ENCODE data around the gene GPATCH4. TPM values are rescaled to one million over a fixed set of nuclear protein-coding genes. Genes with fewer than 3 reads are reported as not detected.

Gene GPATCH4
- total RNA-seq, 4 donors from 2014 or later = 22.2 to 44.4 (median 29.6) TPM

- H3K36me3 ChIP-seq = no peaks in the 10 kb centered on the region
- peaks cover 9 to 95% of the 10 kb centered on the region in 2 donors for H3K27me3 ChIP-seq
- peaks cover 0 to 24% (median 22%) of the 10 kb centered on the region in 4 donors for H3K4me1 ChIP-seq
- no peak overlapping the region for H3K4me3 ChIP-seq
- H3K27ac ChIP-seq = no peak overlapping the region
- DNase-seq (ENCODE audit: low spot score in 2 of 2) = no peak
- 48 to 50% methylated on average over 4 of the region's 4 CpGs for WGBS, 2 donors
- TF ChIP-seq CTCF (IDR thresholded peaks at IDR 0.05) (peak in 1 of 5 experiments; percentile 12), POLR2A (IDR thresholded peaks at IDR 0.05) (no peak)
- no peaks in the 10 kb centered on the region for H3K9me3 ChIP-seq
These were observed 24.8 kb upstream of the GPATCH4 start for GRCh38 chr1:156626079-156626438.

GRCh38 chr1:156625436-156626078, 24.3 kb upstream of the GPATCH4 start:
- peak; percentile 40 to 64 for DNase-seq (ENCODE audit: low spot score in 2 of 2)
- no peaks in the 10 kb centered on the region for H3K9me3 ChIP-seq
- H3K27me3 ChIP-seq = peaks cover 9 to 91% of the 10 kb centered on the region in 2 donors
- WGBS, 2 donors = 1 to 2% methylated on average over 16 to 43 of the region's 45 CpGs
- H3K4me3 ChIP-seq = peak overlapping the region; percentile 4 to 47 (median 22)
- TF ChIP-seq POLR2A (IDR thresholded peaks at IDR 0.05) = no peak
- TF ChIP-seq CTCF (IDR thresholded peaks at IDR 0.05) = peak; percentile 60 to 87 (median 82)
- no peak for TF ChIP-seq EP300 (IDR thresholded peaks at IDR 0.05)
- H3K4me1 ChIP-seq = peaks cover 0 to 24% (median 22%) of the 10 kb centered on the region in 4 donors
- no peak overlapping the region for H3K27ac ChIP-seq
- no peaks in the 10 kb centered on the region for H3K36me3 ChIP-seq

GRCh38 chr1:156624814-156625435, 23.6 kb upstream of the GPATCH4 start:
- Histone ChIP-seq H3K9me3 (no peaks in the 10 kb centered on the region), H3K4me3 (peak overlapping the region; percentile 4 to 47 (median 22)), H3K27me3 (peaks cover 9 to 86% of the 10 kb centered on the region in 2 donors), H3K27ac (no peak overlapping the region), H3K36me3 (no peaks in the 10 kb centered on the region), H3K4me1 (peaks cover 0 to 24% (median 22%) of the 10 kb centered on the region in 4 donors)
- DNase-seq (ENCODE audit: low spot score in 2 of 2) = no peak
- 0 to 1% methylated on average over 22 to 47 of the region's 55 CpGs for WGBS, 2 donors
- TF ChIP-seq EP300 (IDR thresholded peaks at IDR 0.05) = no peak
- no peak for TF ChIP-seq POLR2A (IDR thresholded peaks at IDR 0.05)
- TF ChIP-seq CTCF (IDR thresholded peaks at IDR 0.05) = no peak

GRCh38 chr1:156623946-156624813, 22.9 kb upstream of the GPATCH4 start:
- DNase-seq (ENCODE audit: low spot score in 2 of 2) = no peak
- 1 to 3% methylated on average over 31 to 42 of the region's 87 CpGs for WGBS, 2 donors
- no peaks in the 10 kb centered on the region for H3K36me3 ChIP-seq
- H3K4me3 ChIP-seq = peak overlapping the region; percentile 4 to 47 (median 22)
- no peaks in the 10 kb centered on the region for H3K9me3 ChIP-seq
- peaks cover 0 to 28% (median 22%) of the 10 kb centered on the region in 4 donors for H3K4me1 ChIP-seq
- peak overlapping the region in 1 of 4 donors; percentile 24 for H3K27ac ChIP-seq
- TF ChIP-seq CTCF (IDR thresholded peaks at IDR 0.05) (peak in 4 of 5 experiments; percentile 13 to 34 (median 27)), POLR2A (IDR thresholded peaks at IDR 0.05) (no peak), EP300 (IDR thresholded peaks at IDR 0.05) (no peak)
- peaks cover 9 to 86% of the 10 kb centered on the region in 2 donors for H3K27me3 ChIP-seq
